OCI-LY1 (cell line): ENCODE results near the gene CARS2.

Experiments used
- H2AFZ ChIP-seq: fragments of 200-600 bp; sonication (generic), shearing (Covaris generic); 2 replicates; pipeline ENCODE4 v1.6.0; 2014; ENCODE audit warnings: antibody characterized with exemption, mild to moderate bottlenecking, low read length
- H3F3A ChIP-seq: fragments of 200-600 bp; sonication (generic), shearing (Covaris generic); 2 replicates; pipeline ENCODE4 v1.6.0; 2014; ENCODE audit warnings: mild to moderate bottlenecking, antibody characterized with exemption, low read length, moderate library complexity; ENCODE audit not compliant: insufficient read depth
- H3K27ac ChIP-seq: fragments of 200-600 bp; sonication (generic); 2 replicates; pipeline ENCODE4 v1.5.1; 2014; ENCODE audit warnings: low read length, mixed run types, mild to moderate bottlenecking, low read depth; ENCODE audit not compliant: poor library complexity, severe bottlenecking
- H3K27me3 ChIP-seq: fragments of 200-600 bp; sonication (generic); 2 replicates; pipeline ENCODE4 v1.6.0; 2014; ENCODE audit warnings: antibody characterized with exemption, mild to moderate bottlenecking, low read length, moderate library complexity; ENCODE audit not compliant: insufficient read depth
- H3K36me3 ChIP-seq: fragments of 200-600 bp; sonication (generic); 2 replicates; pipeline ENCODE4 v1.6.1; 2014; ENCODE audit warnings: mild to moderate bottlenecking, antibody characterized with exemption, low read length, moderate library complexity, mixed read lengths; ENCODE audit not compliant: insufficient read depth
- H3K4me1 ChIP-seq: fragments of 200-600 bp; sonication (generic); 2 replicates; pipeline ENCODE4 v1.5.1; 2014; ENCODE audit warnings: mild to moderate bottlenecking, low read length, moderate library complexity; ENCODE audit not compliant: insufficient read depth, severe bottlenecking
- H3K4me2 ChIP-seq: fragments of 200-600 bp; sonication (generic), shearing (Covaris generic); 2 replicates; pipeline ENCODE4 v1.6.1; 2014; ENCODE audit warnings: low read length
- H3K4me3 ChIP-seq: fragments of 200-600 bp; sonication (generic); 2 replicates; pipeline ENCODE4 v1.5.1; 2014; ENCODE audit warnings: low read length, low read depth, mild to moderate bottlenecking, mixed read lengths; ENCODE audit not compliant: poor library complexity, severe bottlenecking
- H3K79me2 ChIP-seq: fragments of 200-600 bp; shearing (Covaris generic); 2 replicates; pipeline ENCODE4 v1.6.1; 2016; ENCODE audit warnings: mixed run types, low read length, mixed read lengths; ENCODE audit not compliant: insufficient read depth
- H3K9ac ChIP-seq: fragments of 200-600 bp; sonication (generic), shearing (Covaris generic); 2 replicates; pipeline ENCODE4 v1.6.1; 2014; ENCODE audit warnings: mild to moderate bottlenecking, low read length, mixed read lengths
- H3K9me2 ChIP-seq: fragments of 200-600 bp; sonication (generic), shearing (Covaris generic); 2 replicates; pipeline ENCODE4 v1.6.1; 2014; ENCODE audit warnings: low read depth, mild to moderate bottlenecking, low read length, mixed read lengths
- H3K9me3 ChIP-seq: fragments of 200-600 bp; shearing (Covaris generic); 2 replicates; pipeline ENCODE4 v1.6.1; 2014; ENCODE audit warnings: low read length, mixed read lengths
- H4K20me1 ChIP-seq: fragments of 200-600 bp; sonication (generic), shearing (Covaris generic); 2 replicates; pipeline ENCODE4 v1.6.0; 2016; ENCODE audit warnings: mild to moderate bottlenecking, low read length; ENCODE audit not compliant: insufficient read depth
- EZH2 ChIP-seq: fragments of 200-600 bp; sonication (generic), shearing (Covaris generic); IDR thresholded peaks from 2 replicates; pipeline ENCODE4 v1.8.0; 2017; ENCODE audit warnings: borderline replicate concordance, mixed run types, mild to moderate bottlenecking, antibody characterized with exemption, low read length, moderate library complexity, mixed read lengths
- TF ChIP-seq, protein P1 (sequence below): fragments of 200-600 bp; sonication (generic), shearing (Covaris generic); IDR thresholded peaks from 2 replicates; pipeline ENCODE4 v1.5.1; 2017; ENCODE audit warnings: mild to moderate bottlenecking, antibody characterized with exemption, low read length, moderate library complexity, mixed read lengths

The CARS2 gene

DNA sequence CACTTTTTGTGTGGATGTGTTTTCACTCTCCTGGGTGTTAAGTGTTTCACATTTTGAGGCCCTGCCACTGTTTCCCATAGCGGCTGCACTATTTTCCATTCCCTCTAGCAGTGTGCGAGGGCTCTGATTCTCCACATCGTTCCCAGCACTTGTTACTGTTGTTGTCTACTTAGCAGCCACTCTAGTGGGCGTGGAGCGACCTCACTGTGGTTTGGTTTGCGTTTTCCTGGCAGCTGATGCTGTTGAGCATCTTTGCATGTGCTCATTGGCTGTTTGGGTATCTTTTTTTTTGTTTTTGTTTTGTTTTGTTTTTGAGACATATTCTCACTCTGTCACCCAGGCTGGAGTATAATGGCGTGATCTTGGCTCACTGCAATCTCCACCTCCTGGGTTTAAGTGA, 76.2 kb downstream of the CARS2 start:
- Histone ChIP-seq H3K79me2 (no peaks in the 10 kb centered on the region), H3K9ac (no peak overlapping the region), H3K4me3 (no peak overlapping the region), H3F3A (no peaks in the 10 kb centered on the region), H3K27ac (no peak overlapping the region), H3K9me2 (no peaks in the 10 kb centered on the region), H3K27me3 (no peaks in the 10 kb centered on the region), H4K20me1 (no peaks in the 10 kb centered on the region), H3K9me3 (no peaks in the 10 kb centered on the region), H3K4me2 (no peak overlapping the region), H2AFZ (no peak overlapping the region), H3K36me3 (peaks cover 44% of the 10 kb centered on the region), H3K4me1 (no peaks in the 10 kb centered on the region)
- TF ChIP-seq EZH2, result no peak
- TF ChIP-seq, protein P1, sequence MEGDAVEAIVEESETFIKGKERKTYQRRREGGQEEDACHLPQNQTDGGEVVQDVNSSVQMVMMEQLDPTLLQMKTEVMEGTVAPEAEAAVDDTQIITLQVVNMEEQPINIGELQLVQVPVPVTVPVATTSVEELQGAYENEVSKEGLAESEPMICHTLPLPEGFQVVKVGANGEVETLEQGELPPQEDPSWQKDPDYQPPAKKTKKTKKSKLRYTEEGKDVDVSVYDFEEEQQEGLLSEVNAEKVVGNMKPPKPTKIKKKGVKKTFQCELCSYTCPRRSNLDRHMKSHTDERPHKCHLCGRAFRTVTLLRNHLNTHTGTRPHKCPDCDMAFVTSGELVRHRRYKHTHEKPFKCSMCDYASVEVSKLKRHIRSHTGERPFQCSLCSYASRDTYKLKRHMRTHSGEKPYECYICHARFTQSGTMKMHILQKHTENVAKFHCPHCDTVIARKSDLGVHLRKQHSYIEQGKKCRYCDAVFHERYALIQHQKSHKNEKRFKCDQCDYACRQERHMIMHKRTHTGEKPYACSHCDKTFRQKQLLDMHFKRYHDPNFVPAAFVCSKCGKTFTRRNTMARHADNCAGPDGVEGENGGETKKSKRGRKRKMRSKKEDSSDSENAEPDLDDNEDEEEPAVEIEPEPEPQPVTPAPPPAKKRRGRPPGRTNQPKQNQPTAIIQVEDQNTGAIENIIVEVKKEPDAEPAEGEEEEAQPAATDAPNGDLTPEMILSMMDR, result no peak

DNA sequence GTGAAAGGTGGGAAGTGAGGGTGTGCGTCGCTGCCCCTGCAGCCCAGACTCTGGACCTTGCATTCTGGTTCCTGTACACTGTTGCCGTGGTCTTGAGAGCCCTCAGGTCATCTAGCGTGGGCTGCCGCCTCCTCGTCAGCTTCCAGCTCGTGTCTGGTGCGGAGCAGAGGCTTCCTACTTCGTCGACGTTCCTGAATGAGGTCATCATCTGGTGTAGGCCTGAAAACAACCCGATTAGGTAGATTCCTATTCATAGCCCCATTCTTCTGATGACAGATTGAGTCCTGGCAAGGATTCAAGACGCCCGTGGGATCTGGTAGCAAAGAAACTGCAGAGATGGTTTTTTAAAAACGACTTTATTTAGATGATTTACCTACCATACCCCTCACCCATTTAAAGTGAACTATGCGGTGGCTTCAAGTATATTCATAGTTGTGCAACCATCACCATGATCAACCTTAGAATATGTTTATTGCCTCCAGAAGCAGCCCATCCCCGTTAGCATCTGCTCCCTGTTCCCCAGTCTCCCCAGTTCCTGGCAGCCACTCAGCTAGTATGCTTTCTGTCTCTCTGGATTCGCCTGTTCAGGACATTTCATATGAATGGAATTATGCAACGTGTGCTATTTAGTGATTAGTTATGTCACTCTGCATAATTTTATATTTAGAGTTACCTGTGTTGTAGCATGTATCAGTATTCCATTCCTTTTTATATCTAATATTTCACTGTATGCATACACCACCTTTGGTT, 76.8 kb downstream of the CARS2 start:
- H3K4me3 ChIP-seq, result no peak overlapping the region
- no peaks in the 10 kb centered on the region for H3F3A ChIP-seq
- H4K20me1 ChIP-seq, result no peaks in the 10 kb centered on the region
- H3K27me3 ChIP-seq, result no peaks in the 10 kb centered on the region
- no peaks in the 10 kb centered on the region for H3K9me3 ChIP-seq
- TF ChIP-seq, protein P1, result no peak
- no peak for TF ChIP-seq EZH2
- H3K36me3 ChIP-seq, result peaks cover 40% of the 10 kb centered on the region
- no peaks in the 10 kb centered on the region for H3K9me2 ChIP-seq
- H3K4me2 ChIP-seq, result no peak overlapping the region
- no peak overlapping the region for H3K9ac ChIP-seq
- H3K79me2 ChIP-seq, result no peaks in the 10 kb centered on the region
- no peak overlapping the region for H3K27ac ChIP-seq
- no peaks in the 10 kb centered on the region for H3K4me1 ChIP-seq
- no peak overlapping the region for H2AFZ ChIP-seq

DNA sequence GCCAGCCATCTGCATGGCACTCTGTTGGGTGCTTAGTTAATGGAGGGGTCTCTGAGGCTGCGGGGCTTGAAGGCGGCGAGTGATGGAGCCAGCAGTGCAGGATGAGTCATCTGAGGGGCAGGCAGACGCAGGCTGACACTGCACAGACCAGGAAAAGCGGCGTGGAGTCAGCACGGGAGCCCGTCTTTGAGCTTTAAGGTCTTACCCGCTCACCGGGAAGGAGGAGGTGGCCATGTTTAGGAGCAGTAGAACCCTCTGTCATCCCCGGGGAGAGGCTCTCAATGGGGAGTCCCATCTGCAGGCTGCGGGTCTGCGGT, 77.5 kb downstream of the CARS2 start:
- no peaks in the 10 kb centered on the region for H3K79me2 ChIP-seq
- H3K9me2 ChIP-seq, result no peaks in the 10 kb centered on the region
- no peak overlapping the region for H2AFZ ChIP-seq
- H3K9me3 ChIP-seq, result no peaks in the 10 kb centered on the region
- no peaks in the 10 kb centered on the region for H3F3A ChIP-seq
- no peak overlapping the region for H3K9ac ChIP-seq
- no peak overlapping the region for H3K4me2 ChIP-seq
- H3K36me3 ChIP-seq, result peaks cover 42% of the 10 kb centered on the region
- no peak overlapping the region for H3K27ac ChIP-seq
- H3K27me3 ChIP-seq, result no peaks in the 10 kb centered on the region
- no peaks in the 10 kb centered on the region for H4K20me1 ChIP-seq
- H3K4me3 ChIP-seq, result no peak overlapping the region
- TF ChIP-seq EZH2, result no peak
- no peaks in the 10 kb centered on the region for H3K4me1 ChIP-seq
